Caco-2 (cell line): ENCODE results near the gene SLC9A3. TPM values are rescaled to one million over a fixed set of nuclear protein-coding genes. Genes with fewer than 3 reads are reported as not detected.

Experiments
- BruUV-seq: library from RNA; stranded (reverse); fragments of 400-500 nt; replicated peaks from 2 replicates; lab custom pipeline; 2021; lab: Mats Ljungman, UMichigan
- CTCF ChIA-PET: fragments of 300-600 bp; sonication (Branson Sonifier 250); formaldehyde crosslinking; loops from one replicate; lab custom pipeline; 2022; ENCODE audit warnings: antibody characterized with exemption; lab: Charles Lee
- POLR2A ChIA-PET: fragments of 300-600 bp; sonication (Branson Sonifier 250); formaldehyde crosslinking; loops from one replicate; lab custom pipeline; 2022; ENCODE audit warnings: antibody characterized with exemption; lab: Charles Lee
- DNase-seq, 2 experiments: peaks; one replicate each; pipeline versions ENCODE4 v3.0.0 to v3.0.0-alpha.2; 2020 to 2022
- H3K27me3 ChIP-seq: replicated peaks from 2 replicates; pipeline ENCODE4 v1.6.0; 2011; ENCODE audit warnings: low read length; ENCODE audit not compliant: control insufficient read depth, insufficient read depth
- H3K36me3 ChIP-seq: 2 replicates; pipeline ENCODE4 v1.5.1; 2011; ENCODE audit warnings: low read length; ENCODE audit not compliant: control insufficient read depth, insufficient read depth
- H3K4me1 ChIP-seq: fragments of 250-450 bp; sonication (Bioruptor Pico); 2 replicates; pipeline ENCODE4 v1.5.1; 2020; ENCODE audit warnings: mild to moderate bottlenecking
- H3K4me3 ChIP-seq: 2 replicates; pipeline ENCODE4 v1.5.1; 2011; ENCODE audit warnings: low read depth, mild to moderate bottlenecking, control low read depth, low read length
- H3K9me3 ChIP-seq: fragments of 250-450 bp; sonication (Bioruptor Pico); 2 replicates; pipeline ENCODE4 v1.5.1; 2020; ENCODE audit warnings: mild to moderate bottlenecking, moderate library complexity
- H3K27ac Mint-ChIP-seq: one replicate; pipeline ENCODE4 v1.8.0; 2022; ENCODE audit warnings: mixed read lengths; ENCODE audit not compliant: unreplicated experiment
- H3K27me3 Mint-ChIP-seq: one replicate; pipeline ENCODE4 v1.8.0; 2022; ENCODE audit warnings: mixed read lengths; ENCODE audit not compliant: insufficient read depth, unreplicated experiment
- H3K36me3 Mint-ChIP-seq: one replicate; pipeline ENCODE4 v1.8.0; 2022; ENCODE audit warnings: mild to moderate bottlenecking, mixed read lengths; ENCODE audit not compliant: insufficient read depth, unreplicated experiment
- H3K4me1 Mint-ChIP-seq: one replicate; pipeline ENCODE4 v1.8.0; 2022; ENCODE audit warnings: low read depth, mixed read lengths; ENCODE audit not compliant: unreplicated experiment
- H3K4me3 Mint-ChIP-seq: one replicate; pipeline ENCODE4 v1.8.0; 2022; ENCODE audit warnings: mild to moderate bottlenecking, moderate library complexity, mixed read lengths; ENCODE audit not compliant: unreplicated experiment
- H3K9me3 Mint-ChIP-seq: one replicate; pipeline ENCODE4 v1.8.0; 2022; ENCODE audit warnings: mixed read lengths; ENCODE audit not compliant: unreplicated experiment
- CTCF ChIP-seq, 2 experiments: fragments of 200-600 bp in 1 of 2; IDR thresholded peaks; 1 replicate in 1 of 2; 2 replicates in 1 of 2; pipeline versions ENCODE4 v1.5.1 to v1.8.0; 2011 to 2022; ENCODE audit warnings: antibody characterized with exemption in 1 of 2, control low read depth in 1 of 2, inconsistent platforms in 1 of 2, low read depth in 1 of 2, low read length in 1 of 2, mild to moderate bottlenecking in 1 of 2, moderate library complexity in 1 of 2; ENCODE audit not compliant: insufficient read depth in 1 of 2, severe bottlenecking in 1 of 2, unreplicated experiment in 1 of 2
- intact Hi-C: fragments of 100-400 bp; cut with micrococcal nuclease; formaldehyde crosslinking; loops from one replicate; pipeline ENCODE4 v1.10.0; 2022; ENCODE audit not compliant: unreplicated experiment
- total RNA-seq: library from RNA; stranded (reverse); gene quantifications from 2 replicates; pipeline ENCODE4 v1.2.3, GENCODE V29; 2022

Gene SLC9A3
- total RNA-seq, 1 experiment from 2014 or later: 3.4 TPM

GRCh38 chr5:446883-447263 lies 77.4 kb downstream of the SLC9A3 start:
- no peaks in the 10 kb centered on the region for H3K27me3 Mint-ChIP-seq
- intact Hi-C loops: loop anchor here (10.0 kb wide), 1 partner anchor 168 kb away; the partner anchor contains the start of gene CEP72
- peaks cover 5% of the 10 kb centered on the region for H3K9me3 Mint-ChIP-seq
- Histone ChIP-seq H3K36me3 (peaks cover 10% of the 10 kb centered on the region), H3K4me3 (no peak overlapping the region), H3K4me1 (no peaks in the 10 kb centered on the region), H3K27me3 (no peaks in the 10 kb centered on the region), H3K9me3 (no peaks in the 10 kb centered on the region)
- CTCF ChIA-PET: interaction anchor here (0.6 to 2.0 kb wide), 14 partner anchors 10 to 258 kb away, joined by 3 to 10 read pairs (median 4); no protein-coding TSS in a partner anchor
- peak; percentile 40 to 65 for TF ChIP-seq CTCF (IDR thresholded peaks at IDR 0.05; ENCODE audit: insufficient read depth in 1 of 2, low read depth in 1 of 2, low read length in 1 of 2, severe bottlenecking in 1 of 2, unreplicated experiment in 1 of 2)
- no peak for DNase-seq
- no peaks in the 10 kb centered on the region for H3K4me1 Mint-ChIP-seq
- no peak overlapping the region for H3K4me3 Mint-ChIP-seq
- H3K27ac Mint-ChIP-seq: no peak overlapping the region
- H3K36me3 Mint-ChIP-seq: peaks cover 58% of the 10 kb centered on the region
- no TSS peak for BruUV-seq
- POLR2A ChIA-PET: interaction anchor here (0.5 kb wide), 1 partner anchor 25 kb away, joined by 4 read pairs; no protein-coding TSS in a partner anchor

- H3K9me3 Mint-ChIP-seq: no peaks in the 10 kb centered on the region
- peak overlapping the region; percentile 10 for H3K27ac Mint-ChIP-seq
- no TSS peak for BruUV-seq
- no peak for TF ChIP-seq CTCF (IDR thresholded peaks at IDR 0.05; ENCODE audit: insufficient read depth in 1 of 2, low read depth in 1 of 2, low read length in 1 of 2, severe bottlenecking in 1 of 2, unreplicated experiment in 1 of 2)
- Histone ChIP-seq H3K4me1 (no peaks in the 10 kb centered on the region), H3K9me3 (no peaks in the 10 kb centered on the region), H3K4me3 (no peak overlapping the region), H3K27me3 (no peaks in the 10 kb centered on the region), H3K36me3 (peaks cover 10% of the 10 kb centered on the region)
- no peaks in the 10 kb centered on the region for H3K4me1 Mint-ChIP-seq
- no peak for DNase-seq
- intact Hi-C loops: loop anchor here (10.0 kb wide), 1 partner anchor 169 kb away; the partner anchor contains the start of gene CEP72
- H3K36me3 Mint-ChIP-seq: peaks cover 54% of the 10 kb centered on the region
- POLR2A ChIA-PET: interaction anchor here (0.5 kb wide), 1 partner anchor 26 kb away, joined by 4 read pairs; no protein-coding TSS in a partner anchor
- H3K27me3 Mint-ChIP-seq: no peaks in the 10 kb centered on the region
- no peak overlapping the region for H3K4me3 Mint-ChIP-seq
- CTCF ChIA-PET: interaction anchor here (0.6 to 2.0 kb wide), 14 partner anchors 10 to 258 kb away, joined by 3 to 10 read pairs (median 4); no protein-coding TSS in a partner anchor
These were observed 78.0 kb downstream of the SLC9A3 start for GRCh38 chr5:446066-446882.

GRCh38 chr5:445591-445990 lies 78.7 kb downstream of the SLC9A3 start:
- peaks cover 10% of the 10 kb centered on the region for H3K36me3 ChIP-seq
- POLR2A ChIA-PET: no interaction called here

More at GRCh38 chr5:445591-445990, 78.7 kb downstream of the SLC9A3 start:
- Mint-ChIP-seq H3K4me3 (no peak overlapping the region), H3K27ac (peak overlapping the region; percentile 10), H3K9me3 (no peaks in the 10 kb centered on the region), H3K27me3 (no peaks in the 10 kb centered on the region), H3K36me3 (peaks cover 47% of the 10 kb centered on the region), H3K4me1 (no peaks in the 10 kb centered on the region)
- Histone ChIP-seq H3K27me3 (no peaks in the 10 kb centered on the region), H3K9me3 (no peaks in the 10 kb centered on the region), H3K4me1 (no peaks in the 10 kb centered on the region), H3K4me3 (no peak overlapping the region)
- DNase-seq: no peak
- BruUV-seq: no TSS peak
- CTCF ChIA-PET: interaction anchor here (1.7 to 2.0 kb wide), 2 partner anchors 14 to 24 kb away, joined by 5 to 8 read pairs; no protein-coding TSS in a partner anchor
- intact Hi-C loops: loop anchor here (10.0 kb wide), 1 partner anchor 169 kb away; the partner anchor contains the start of gene CEP72
- TF ChIP-seq CTCF (IDR thresholded peaks at IDR 0.05; ENCODE audit: insufficient read depth in 1 of 2, low read depth in 1 of 2, low read length in 1 of 2, severe bottlenecking in 1 of 2, unreplicated experiment in 1 of 2): no peak
